ENCODE measurements around the gene REG4. TPM values are rescaled to one million over a fixed set of nuclear protein-coding genes. Genes with fewer than 3 reads are reported as not detected.

The REG4 gene
- total and polyA plus RNA-seq, 2 of the 4 experiments (the other 2 are of a cell fraction): not detected

GRCh38 chr1:119831027-119831426 lies 19.8 kb upstream of the REG4 start:
- Histone ChIP-seq H4K91ac (ENCODE audit: insufficient read depth, low read depth, low read length) (no peak overlapping the region), H4K20me1 (ENCODE audit: insufficient read depth, low read length) (no peaks in the 10 kb centered on the region), H2BK20ac (ENCODE audit: low read depth, low read length) (no peak overlapping the region), H3K18ac (ENCODE audit: low read depth, low read length) (no peak overlapping the region), H3K56ac (ENCODE audit: extremely low read depth, insufficient read depth, low read length) (no peak overlapping the region), H3K9me3 (ENCODE audit: control insufficient read depth, insufficient read depth, low read length) (no peaks in the 10 kb centered on the region), H2AK9ac (replicated peaks; ENCODE audit: low read depth, low read length, poor library complexity) (no peak overlapping the region), H4K5ac (ENCODE audit: low read depth, low read length) (no peak overlapping the region), H3K23ac (ENCODE audit: low read depth, low read length) (no peak overlapping the region), H4K8ac (ENCODE audit: low read depth in 2 of 2, low read length in 2 of 2) (no peak overlapping the region), H3K4me2 (ENCODE audit: low read depth, low read length) (no peak overlapping the region), H2AFZ (replicated peaks; ENCODE audit: low read length, poor library complexity) (no peak overlapping the region), H2BK120ac (ENCODE audit: low read depth, low read length) (no peak overlapping the region), H3K9ac (ENCODE audit: low read depth, low read length) (no peak overlapping the region), H3K79me1 (ENCODE audit: low read depth in 1 of 2, low read length in 2 of 2) (no peaks in the 10 kb centered on the region), H3K27me3 (ENCODE audit: control insufficient read depth, insufficient read depth, low read length) (peaks cover 4% of the 10 kb centered on the region; the same call in 1 of the 2 replicates), H3K27ac (ENCODE audit: insufficient read depth, low read length) (no peak overlapping the region), H2BK15ac (ENCODE audit: low read depth, low read length) (no peak overlapping the region), H3K14ac (replicated peaks; ENCODE audit: low read depth, low read length) (no peak overlapping the region), H3K4me1 (ENCODE audit: control insufficient read depth, insufficient read depth, low read length) (peaks cover 8% of the 10 kb centered on the region; the same call in 1 of the 2 replicates), H3K4ac (ENCODE audit: low read depth, low read length) (no peak overlapping the region), H2BK5ac (ENCODE audit: low read depth, low read length, poor library complexity, severe bottlenecking) (no peak overlapping the region), H3K36me3 (ENCODE audit: control insufficient read depth, insufficient read depth, low read length) (no peaks in the 10 kb centered on the region), H3K4me3 (ENCODE audit: insufficient read depth, low read depth, low read length) (no peak overlapping the region), H2AK5ac (ENCODE audit: low read depth, low read length) (no peak overlapping the region), H3K9me1 (ENCODE audit: insufficient read depth, low read length) (no peaks in the 10 kb centered on the region; the same call in 1 of the 2 replicates)
- ATAC-seq (ENCODE audit: low read depth) (no peak), DNase-seq (no peak)
- dilution Hi-C loops (cut with HindIII; ENCODE audit: low sequenced_read_pairs, unreplicated experiment): no loop called here
- in situ Hi-C loops (cut with MboI; ENCODE audit: low sequenced_read_pairs): no loop called here
- BruUV-seq (replicated peaks): no TSS peak
- ChIA-PET CTCF (no interaction called here), POLR2A (ENCODE audit: unreplicated experiment) (no interaction called here)
- WGBS, 2 experiments (ENCODE audit: extremely low coverage in 2 of 2, insufficient read length in 1 of 2): no CpG with 5 or more reads among the region's 3 CpGs
- TF ChIP-seq RCOR1 (IDR thresholded peaks at IDR 0.05; ENCODE audit: insufficient replicate concordance, low read length) (no peak), RAD21 (IDR thresholded peaks at IDR 0.05; ENCODE audit: low read length) (no peak), USF2 (IDR thresholded peaks at IDR 0.05; ENCODE audit: low read depth, low read length) (no peak), CTCF (conservative IDR thresholded peaks at IDR 0.05; ENCODE audit: low read depth, low read length) (no peak), FOS (IDR thresholded peaks at IDR 0.05; ENCODE audit: low read depth, low read length) (no peak), RFX5 (IDR thresholded peaks at IDR 0.05; ENCODE audit: low read depth, low read length) (no peak), MAZ (IDR thresholded peaks at IDR 0.05; ENCODE audit: borderline replicate concordance, low read depth, low read length) (no peak), CHD1 (IDR thresholded peaks at IDR 0.05; ENCODE audit: low read depth, low read length) (no peak), CEBPB (IDR thresholded peaks at IDR 0.05; ENCODE audit: low read depth, low read length) (no peak), POLR2A (IDR thresholded peaks at IDR 0.05; ENCODE audit: low read depth, low read length) (no peak), BHLHE40 (IDR thresholded peaks at IDR 0.05; ENCODE audit: low read depth, low read length) (no peak), MXI1 (IDR thresholded peaks at IDR 0.05; ENCODE audit: borderline replicate concordance, low read depth, low read length) (no peak), NFE2L2 (IDR thresholded peaks at IDR 0.05; ENCODE audit: low read depth, low read length) (no peak), MAFK (IDR thresholded peaks at IDR 0.05; ENCODE audit: low read depth, low read length) (no peak), SMC3 (IDR thresholded peaks at IDR 0.05; ENCODE audit: low read depth, low read length) (no peak)
- TF ChIP-seq, protein P1, sequence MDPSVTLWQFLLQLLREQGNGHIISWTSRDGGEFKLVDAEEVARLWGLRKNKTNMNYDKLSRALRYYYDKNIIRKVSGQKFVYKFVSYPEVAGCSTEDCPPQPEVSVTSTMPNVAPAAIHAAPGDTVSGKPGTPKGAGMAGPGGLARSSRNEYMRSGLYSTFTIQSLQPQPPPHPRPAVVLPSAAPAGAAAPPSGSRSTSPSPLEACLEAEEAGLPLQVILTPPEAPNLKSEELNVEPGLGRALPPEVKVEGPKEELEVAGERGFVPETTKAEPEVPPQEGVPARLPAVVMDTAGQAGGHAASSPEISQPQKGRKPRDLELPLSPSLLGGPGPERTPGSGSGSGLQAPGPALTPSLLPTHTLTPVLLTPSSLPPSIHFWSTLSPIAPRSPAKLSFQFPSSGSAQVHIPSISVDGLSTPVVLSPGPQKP (IDR thresholded peaks at IDR 0.05; ENCODE audit: borderline replicate concordance, low read depth, low read length): no peak
- intact Hi-C loops (cut with micrococcal nuclease): no loop called here
